GM12872 (cell line): ENCODE data around the gene TMEM175.

Source experiments
- TF ChIP-seq, protein P1 (sequence below): IDR thresholded peaks from 3 replicates; pipeline ENCODE4 v1.5.1; 2011; ENCODE audit warnings: low read depth, mild to moderate bottlenecking, low read length, moderate library complexity; ENCODE audit not compliant: insufficient read depth

TMEM175 gene

DNA sequence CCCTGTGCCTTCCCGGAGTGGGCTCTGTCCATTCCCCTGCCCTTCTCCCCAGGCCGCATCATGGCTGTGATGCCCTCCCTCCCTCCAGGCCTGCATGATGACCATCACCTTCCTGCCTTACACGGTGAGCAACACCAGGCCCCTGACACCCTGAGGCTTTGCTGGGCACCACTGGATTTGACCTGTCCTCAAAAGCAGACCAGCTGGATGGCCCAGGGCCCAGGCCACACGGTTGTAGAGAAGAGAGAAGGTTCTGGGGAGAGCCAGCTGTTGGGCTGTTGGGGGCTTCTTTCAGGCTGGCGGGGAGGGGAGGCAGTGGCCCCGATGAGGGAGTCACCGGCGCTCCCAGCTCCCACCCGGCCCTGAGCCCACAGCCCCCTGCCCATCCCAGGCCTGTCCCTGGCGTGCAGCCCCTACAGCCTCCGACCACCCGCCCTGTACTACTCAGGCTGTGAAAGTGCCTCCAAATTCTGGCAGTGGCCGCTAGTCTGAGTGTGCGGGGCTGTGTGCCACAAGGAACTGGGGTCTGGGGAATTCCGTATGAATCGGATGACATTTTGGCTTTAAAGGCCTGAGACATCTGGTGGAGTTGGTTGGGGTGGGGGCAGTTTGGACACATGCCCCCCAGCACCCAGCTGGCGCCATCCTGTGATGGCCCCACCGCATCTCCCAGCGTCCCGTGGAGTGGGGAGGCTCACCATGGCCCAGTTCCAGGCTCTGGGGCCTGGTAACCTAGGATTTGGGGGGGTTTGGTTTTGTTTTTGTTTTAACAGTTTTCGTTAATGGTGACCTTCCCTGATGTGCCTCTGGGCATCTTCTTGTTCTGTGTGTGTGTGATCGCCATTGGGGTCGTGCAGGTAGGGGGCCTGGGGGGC, 19.6 kb downstream of the TMEM175 start:
- TF ChIP-seq, protein P1, sequence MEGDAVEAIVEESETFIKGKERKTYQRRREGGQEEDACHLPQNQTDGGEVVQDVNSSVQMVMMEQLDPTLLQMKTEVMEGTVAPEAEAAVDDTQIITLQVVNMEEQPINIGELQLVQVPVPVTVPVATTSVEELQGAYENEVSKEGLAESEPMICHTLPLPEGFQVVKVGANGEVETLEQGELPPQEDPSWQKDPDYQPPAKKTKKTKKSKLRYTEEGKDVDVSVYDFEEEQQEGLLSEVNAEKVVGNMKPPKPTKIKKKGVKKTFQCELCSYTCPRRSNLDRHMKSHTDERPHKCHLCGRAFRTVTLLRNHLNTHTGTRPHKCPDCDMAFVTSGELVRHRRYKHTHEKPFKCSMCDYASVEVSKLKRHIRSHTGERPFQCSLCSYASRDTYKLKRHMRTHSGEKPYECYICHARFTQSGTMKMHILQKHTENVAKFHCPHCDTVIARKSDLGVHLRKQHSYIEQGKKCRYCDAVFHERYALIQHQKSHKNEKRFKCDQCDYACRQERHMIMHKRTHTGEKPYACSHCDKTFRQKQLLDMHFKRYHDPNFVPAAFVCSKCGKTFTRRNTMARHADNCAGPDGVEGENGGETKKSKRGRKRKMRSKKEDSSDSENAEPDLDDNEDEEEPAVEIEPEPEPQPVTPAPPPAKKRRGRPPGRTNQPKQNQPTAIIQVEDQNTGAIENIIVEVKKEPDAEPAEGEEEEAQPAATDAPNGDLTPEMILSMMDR: no peak

DNA sequence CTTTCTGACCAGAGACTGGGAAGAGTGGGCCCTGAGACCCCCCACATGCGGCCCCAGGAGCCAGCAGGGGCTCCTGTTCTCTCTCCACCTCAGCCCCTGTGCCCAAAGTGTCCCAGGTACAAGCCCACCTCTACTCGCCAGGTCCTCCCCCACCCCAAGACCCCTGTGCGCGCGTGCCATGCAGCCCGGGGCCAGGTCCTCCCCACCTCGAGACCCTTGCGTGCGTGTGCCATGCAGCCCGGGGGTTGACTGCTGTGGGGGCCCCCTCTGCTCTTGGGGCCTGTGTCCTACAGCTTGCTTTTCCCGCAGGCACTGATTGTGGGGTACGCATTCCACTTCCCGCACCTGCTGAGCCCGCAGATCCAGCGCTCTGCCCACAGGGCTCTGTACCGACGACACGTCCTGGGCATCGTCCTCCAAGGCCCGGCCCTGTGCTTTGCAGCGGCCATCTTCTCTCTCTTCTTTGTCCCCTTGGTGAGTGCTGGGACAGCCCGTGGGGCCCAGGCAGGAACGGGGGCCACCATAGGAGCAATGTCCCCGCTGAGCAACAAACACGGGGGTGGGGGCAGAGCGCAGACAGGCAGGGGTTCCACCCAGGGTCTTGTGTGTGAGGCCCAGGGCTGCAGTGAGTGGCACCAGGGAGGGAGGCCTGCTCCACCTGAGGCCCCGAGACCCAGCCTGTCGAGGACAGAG, 20.8 kb downstream of the TMEM175 start:
- TF ChIP-seq, protein P1: no peak

DNA sequence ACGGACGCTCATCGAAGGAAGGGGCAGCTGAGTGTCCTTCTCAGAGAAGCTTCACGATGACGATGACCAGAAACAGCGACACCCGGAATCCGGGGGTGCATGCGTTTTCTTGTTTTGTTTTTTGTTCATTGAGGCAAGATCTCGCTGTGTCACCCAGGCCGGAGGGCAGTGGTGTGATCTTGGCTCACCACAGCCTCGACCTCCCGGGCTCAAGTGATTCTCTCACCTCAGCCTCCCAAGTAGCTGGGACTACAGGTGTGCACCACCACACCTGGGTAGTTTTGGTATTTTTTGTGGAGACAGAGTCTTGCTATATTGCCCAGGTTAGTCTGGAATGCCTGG, 21.3 kb downstream of the TMEM175 start:
- TF ChIP-seq, protein P1: no peak

DNA sequence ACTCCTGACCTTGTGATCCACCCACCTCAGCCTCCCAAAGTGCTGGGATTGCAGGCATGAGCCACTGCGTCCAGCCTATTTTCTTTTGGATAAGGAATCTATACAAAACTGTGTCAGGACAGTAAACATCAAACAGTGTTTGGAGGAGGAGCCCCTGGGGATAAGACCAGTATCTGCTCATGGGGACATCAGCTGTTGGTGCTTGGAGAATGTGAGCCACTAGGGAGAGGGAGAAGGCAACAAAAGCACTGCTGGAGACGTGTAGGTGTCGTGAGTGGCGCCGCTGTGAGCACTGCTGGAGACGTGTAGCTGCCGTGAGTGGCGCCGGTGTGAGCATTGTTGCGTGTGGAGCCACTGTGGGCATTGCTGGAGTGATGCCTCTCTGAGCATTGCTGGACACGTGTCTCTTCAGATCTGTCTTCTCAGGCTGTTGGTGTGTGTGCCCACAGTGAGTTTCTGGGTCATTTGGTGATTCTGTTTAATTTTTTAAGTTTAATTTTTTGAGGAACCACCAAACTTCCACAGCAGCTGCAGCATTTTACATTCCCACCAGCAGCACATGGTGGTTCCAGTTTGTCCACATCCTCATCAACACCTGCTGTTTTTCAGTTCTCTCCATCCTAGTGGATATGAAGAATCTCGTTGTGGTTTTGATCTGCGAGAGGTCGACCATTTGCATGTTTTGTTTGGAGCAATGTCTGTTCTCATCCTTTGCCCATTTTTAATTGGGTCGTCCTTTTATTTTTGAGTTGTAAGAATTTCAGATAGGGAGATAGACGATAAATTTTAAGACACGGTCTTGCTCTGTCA, 22.2 kb downstream of the TMEM175 start:
- TF ChIP-seq, protein P1: no peak

DNA sequence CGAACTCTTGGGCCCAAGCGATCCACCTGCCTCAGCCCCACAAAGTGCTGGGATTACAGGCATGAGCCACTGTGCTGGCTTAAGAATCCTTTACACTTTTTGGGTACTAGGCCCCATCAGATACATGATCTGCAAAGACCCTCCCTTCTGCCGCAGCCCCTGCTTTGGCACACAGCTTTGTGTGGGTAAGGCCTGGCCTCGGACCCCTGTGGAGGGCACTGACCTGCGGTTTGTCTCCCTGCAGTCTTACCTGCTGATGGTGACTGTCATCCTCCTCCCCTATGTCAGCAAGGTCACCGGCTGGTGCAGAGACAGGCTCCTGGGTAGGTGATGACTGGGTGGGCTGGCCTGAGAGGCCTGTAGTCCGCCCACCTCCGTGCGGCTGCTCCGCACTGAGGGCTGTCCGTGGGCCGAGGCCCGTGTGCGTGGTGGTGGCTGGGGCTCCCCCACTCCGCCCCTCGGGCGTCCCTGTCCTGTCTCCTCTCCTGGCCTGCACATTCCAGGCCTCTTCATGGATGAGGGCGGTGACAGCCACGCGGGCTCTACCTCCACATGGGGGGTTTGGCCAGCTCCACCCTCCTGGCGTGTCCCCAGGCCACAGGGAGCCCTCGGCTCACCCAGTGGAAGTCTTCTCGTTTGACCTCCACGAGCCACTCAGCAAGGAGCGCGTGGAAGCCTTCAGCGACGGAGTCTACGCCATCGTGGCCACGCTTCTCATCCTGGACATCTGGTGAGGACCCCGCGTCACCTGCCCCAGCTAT, 23.1 kb downstream of the TMEM175 start:
- TF ChIP-seq, protein P1: no peak

DNA sequence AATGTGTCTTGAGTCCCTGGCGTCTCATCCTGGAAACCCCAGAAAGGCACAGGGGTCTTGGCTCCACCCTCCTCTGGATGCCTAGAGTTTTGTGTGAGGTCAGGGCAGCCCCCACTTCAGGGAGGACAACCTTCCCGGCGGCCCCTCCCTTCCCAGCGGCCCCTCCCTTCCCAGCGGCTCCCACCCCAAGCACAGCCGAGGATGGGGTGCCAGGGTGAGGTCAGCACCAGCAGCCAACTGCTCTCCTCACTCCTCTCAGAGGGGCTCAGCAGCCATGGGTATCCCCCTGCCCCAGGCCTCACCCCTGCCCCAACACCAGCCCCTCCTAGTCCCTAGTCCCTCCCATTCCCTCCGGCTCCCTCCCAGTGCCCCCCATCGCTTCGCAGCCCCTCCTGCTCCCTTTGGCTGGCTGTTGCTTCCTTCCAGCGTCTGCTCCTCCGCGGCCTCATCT, 23.7 kb downstream of the TMEM175 start:
- TF ChIP-seq, protein P1: no peak
